22Rv1 (cell line): ENCODE data around the gene NEUROD2.

Experiments used
- H3K27ac ChIP-seq: fragments of 450-650 bp; 2 replicates; pipeline ENCODE4 v1.5.1; 2017
- CTCF ChIP-seq: fragments of 450-650 bp; IDR thresholded peaks from 2 replicates; pipeline ENCODE4 v1.5.1; 2017; ENCODE audit warnings: mild to moderate bottlenecking
- ZFX ChIP-seq: fragments of 450-650 bp; IDR thresholded peaks from 2 replicates; pipeline ENCODE4 v1.6.1; 2017; ENCODE audit warnings: antibody characterized with exemption, borderline replicate concordance

Gene NEUROD2

GRCh38 chr17:39598047-39598481 lies 9.7 kb downstream of the NEUROD2 start:
- TF ChIP-seq CTCF: no peak
- no peak for TF ChIP-seq ZFX
- no peak overlapping the region for H3K27ac ChIP-seq

GRCh38 chr17:39597372-39598046 lies 10.2 kb downstream of the NEUROD2 start:
- no peak overlapping the region for H3K27ac ChIP-seq
- TF ChIP-seq ZFX (no peak), CTCF (no peak)

- no peak overlapping the region for H3K27ac ChIP-seq
- TF ChIP-seq ZFX: no peak
- TF ChIP-seq CTCF: no peak
Observed at GRCh38 chr17:39596543-39597267, 11.0 kb downstream of the NEUROD2 start.

GRCh38 chr17:39595928-39596510 lies 11.7 kb downstream of the NEUROD2 start:
- no peak overlapping the region for H3K27ac ChIP-seq
- TF ChIP-seq CTCF (no peak), ZFX (no peak)

GRCh38 chr17:39595294-39595693 lies 12.4 kb downstream of the NEUROD2 start:
- no peak overlapping the region for H3K27ac ChIP-seq
- TF ChIP-seq CTCF (no peak), ZFX (no peak)

GRCh38 chr17:39593371-39593770 lies 14.3 kb downstream of the NEUROD2 start:
- no peak for TF ChIP-seq CTCF
- TF ChIP-seq ZFX: no peak

More at GRCh38 chr17:39593371-39593770, 14.3 kb downstream of the NEUROD2 start:
- no peak overlapping the region for H3K27ac ChIP-seq
